ENCODE data around the gene APBA1.

APBA1 gene

GRCh38 chr9:69476016-69476415, 196.2 kb downstream of the APBA1 start:
- no peak for DNase-seq (ENCODE audit: low read depth in 2 of 2)

- DNase-seq (ENCODE audit: low read depth in 2 of 2): no peak
These were observed 197.3 kb downstream of the APBA1 start for GRCh38 chr9:69474821-69475220.

- no peak for DNase-seq (ENCODE audit: low read depth in 2 of 2)
These were observed 200.0 kb downstream of the APBA1 start for GRCh38 chr9:69472101-69472620.

- DNase-seq (ENCODE audit: low read depth in 2 of 2): no peak
These were observed 200.7 kb downstream of the APBA1 start for GRCh38 chr9:69471433-69471832.

GRCh38 chr9:69470186-69470977, 201.8 kb downstream of the APBA1 start:
- DNase-seq (ENCODE audit: low read depth in 2 of 2): no peak

GRCh38 chr9:69469136-69469535, 203.0 kb downstream of the APBA1 start:
- DNase-seq (ENCODE audit: low read depth in 2 of 2): no peak

- no peak for DNase-seq (ENCODE audit: low read depth in 2 of 2)
These were observed 203.8 kb downstream of the APBA1 start for GRCh38 chr9:69468380-69468779.

- no peak for DNase-seq (ENCODE audit: low read depth in 2 of 2)
These were observed 206.0 kb downstream of the APBA1 start for GRCh38 chr9:69466151-69466550.

- DNase-seq (ENCODE audit: low read depth in 2 of 2): no peak
These were observed 206.7 kb downstream of the APBA1 start for GRCh38 chr9:69465473-69465872.

- DNase-seq (ENCODE audit: low read depth in 2 of 2): no peak
These were observed 208.6 kb downstream of the APBA1 start for GRCh38 chr9:69463497-69464068.

GRCh38 chr9:69462394-69462793, 209.8 kb downstream of the APBA1 start:
- DNase-seq (ENCODE audit: low read depth in 2 of 2): no peak

- DNase-seq (ENCODE audit: low read depth in 2 of 2): no peak
These were observed 210.9 kb downstream of the APBA1 start for GRCh38 chr9:69461103-69461887.

- no peak for DNase-seq (ENCODE audit: low read depth in 2 of 2)
These were observed 212.2 kb downstream of the APBA1 start for GRCh38 chr9:69460012-69460411.

GRCh38 chr9:69458176-69458575, 214.0 kb downstream of the APBA1 start:
- no peak for DNase-seq (ENCODE audit: low read depth in 2 of 2)

GRCh38 chr9:69456201-69456600, 216.0 kb downstream of the APBA1 start:
- no peak for DNase-seq (ENCODE audit: low read depth in 2 of 2)

GRCh38 chr9:69455311-69455710, 216.9 kb downstream of the APBA1 start:
- no peak for DNase-seq (ENCODE audit: low read depth in 2 of 2)

- DNase-seq (ENCODE audit: low read depth in 2 of 2): no peak
These were observed 217.8 kb downstream of the APBA1 start for GRCh38 chr9:69454321-69454720.

- no peak for DNase-seq (ENCODE audit: low read depth in 2 of 2)
These were observed 218.4 kb downstream of the APBA1 start for GRCh38 chr9:69453746-69454145.

- DNase-seq (ENCODE audit: low read depth in 2 of 2): no peak
These were observed 219.9 kb downstream of the APBA1 start for GRCh38 chr9:69452110-69452782.

GRCh38 chr9:69446496-69446895, 225.7 kb downstream of the APBA1 start:
- DNase-seq (ENCODE audit: low read depth in 2 of 2): no peak

- DNase-seq (ENCODE audit: low read depth in 2 of 2): no peak
These were observed 226.9 kb downstream of the APBA1 start for GRCh38 chr9:69445251-69445650.

- no peak for DNase-seq (ENCODE audit: low read depth in 2 of 2)
These were observed 227.4 kb downstream of the APBA1 start for GRCh38 chr9:69444791-69445190.
